WTC11 (cell line): ENCODE measurements around the gene MBNL1. TPM values are rescaled to one million over a fixed set of nuclear protein-coding genes. Genes with fewer than 3 reads are reported as not detected.

Experiments used
- ATAC-seq: fragments of 200-7000 bp; cut with Tn5 transposase; 2 replicates; pipeline ENCODE4 v1.10.0; 2021; ENCODE audit warnings: mild to moderate bottlenecking, moderate library complexity
- CTCF ChIA-PET: fragments of 300-600 bp; sonication (Branson Sonifier 250); formaldehyde crosslinking; loops from one replicate; lab custom pipeline; 2021; ENCODE audit warnings: antibody characterized with exemption; lab: Charles Lee
- POLR2A ChIA-PET: fragments of 350-600 bp; sonication (Branson Sonifier 250); formaldehyde crosslinking; loops from one replicate; lab custom pipeline; 2021; ENCODE audit warnings: antibody characterized with exemption; lab: Charles Lee
- DNase-seq: peaks from one replicate; pipeline ENCODE4 v3.0.0; 2021; ENCODE audit warnings: low spot score
- H3K27ac Mint-ChIP-seq: 2 replicates; pipeline ENCODE4 v1.8.0; 2021; ENCODE audit warnings: mixed read lengths
- H3K27me3 Mint-ChIP-seq: 2 replicates; pipeline ENCODE4 v1.8.0; 2021; ENCODE audit warnings: low read depth, mild to moderate bottlenecking, moderate library complexity, mixed read lengths
- H3K36me3 Mint-ChIP-seq: 2 replicates; pipeline ENCODE4 v1.8.0; 2021; ENCODE audit warnings: mixed read lengths
- H3K4me1 Mint-ChIP-seq: 2 replicates; pipeline ENCODE4 v1.8.0; 2022; ENCODE audit warnings: mixed read lengths
- H3K4me3 Mint-ChIP-seq: 2 replicates; pipeline ENCODE4 v1.8.0; 2021; ENCODE audit warnings: mild to moderate bottlenecking, moderate library complexity, mixed read lengths
- H3K9me3 Mint-ChIP-seq: 2 replicates; pipeline ENCODE4 v1.8.0; 2021; ENCODE audit warnings: mixed read lengths
- GABPB1 ChIP-seq: sonication (generic); formaldehyde crosslinking; IDR thresholded peaks from 2 replicates; pipeline ENCODE4 v1.8.1; 2023; ENCODE audit warnings: mild to moderate bottlenecking, missing genetic modification reagents
- HMGA2 ChIP-seq: fragments of 250-450 bp; sonication (Bioruptor Pico); IDR thresholded peaks from 2 replicates; pipeline ENCODE4 v1.4.0; 2021; ENCODE audit warnings: mild to moderate bottlenecking, moderate library complexity
- JAZF1 ChIP-seq: fragments of 250-450 bp; sonication (Bioruptor Pico); IDR thresholded peaks from 2 replicates; pipeline ENCODE4 v1.9.0; 2021; ENCODE audit warnings: moderate library complexity, mild to moderate bottlenecking, inconsistent platforms
- NR3C1 ChIP-seq: sonication (generic); formaldehyde crosslinking; conservative IDR thresholded peaks from 2 replicates; pipeline ENCODE4 v1.8.1; 2023; ENCODE audit warnings: low read depth, mild to moderate bottlenecking, missing genetic modification reagents
- RELA ChIP-seq: sonication (generic); formaldehyde crosslinking; IDR thresholded peaks from 2 replicates; pipeline ENCODE4 v1.8.1; 2022; ENCODE audit warnings: missing genetic modification reagents, mild to moderate bottlenecking, borderline replicate concordance
- ZNF219 ChIP-seq: sonication (generic); formaldehyde crosslinking; IDR thresholded peaks from 2 replicates; pipeline ENCODE4 v1.8.0; 2023; ENCODE audit warnings: missing genetic modification reagents, mild to moderate bottlenecking, borderline replicate concordance
- ZNF232 ChIP-seq: sonication (generic); formaldehyde crosslinking; IDR thresholded peaks from 2 replicates; pipeline ENCODE4 v1.8.0; 2022; ENCODE audit warnings: mild to moderate bottlenecking, missing genetic modification reagents
- total RNA-seq: library from RNA; stranded (reverse); gene quantifications from 3 replicates; pipeline ENCODE4 v1.2.3, GENCODE V29; 2021
- TF ChIP-seq, protein P1 (sequence below): sonication (generic); formaldehyde crosslinking; IDR thresholded peaks from 2 replicates; pipeline ENCODE4 v1.8.0; 2022; ENCODE audit warnings: mild to moderate bottlenecking, missing genetic modification reagents
- TF ChIP-seq, protein P2 (sequence below): sonication (generic); formaldehyde crosslinking; IDR thresholded peaks from 2 replicates; pipeline ENCODE4 v1.8.1; 2023; ENCODE audit warnings: mild to moderate bottlenecking, missing genetic modification reagents
- TF ChIP-seq, protein P3 (sequence below): fragments of 250-450 bp; sonication (Bioruptor Pico); IDR thresholded peaks from 2 replicates; pipeline ENCODE4 v1.9.0; 2021; ENCODE audit warnings: mild to moderate bottlenecking
- TF ChIP-seq, protein P4 (sequence below): fragments of 250-450 bp; sonication (Bioruptor Pico); IDR thresholded peaks from 2 replicates; pipeline ENCODE4 v1.9.0; 2021; ENCODE audit warnings: mild to moderate bottlenecking, borderline replicate concordance
- TF ChIP-seq, protein P5 (sequence below): fragments of 250-450 bp; sonication (Bioruptor Pico); IDR thresholded peaks from 2 replicates; pipeline ENCODE4 v1.9.0; 2021; ENCODE audit warnings: mild to moderate bottlenecking
- TF ChIP-seq, protein P6 (sequence below): sonication (generic); formaldehyde crosslinking; IDR thresholded peaks from 2 replicates; pipeline ENCODE4 v1.8.0; 2023; ENCODE audit warnings: missing genetic modification reagents
- TF ChIP-seq, protein P7 (sequence below): sonication (generic); formaldehyde crosslinking; IDR thresholded peaks from 2 replicates; pipeline ENCODE4 v1.8.0; 2023; ENCODE audit warnings: mild to moderate bottlenecking, missing genetic modification reagents
- TF ChIP-seq, protein P8 (sequence below): fragments of 250-450 bp; sonication (Bioruptor Pico); conservative IDR thresholded peaks from 2 replicates; pipeline ENCODE4 v1.9.0; 2021; ENCODE audit warnings: mild to moderate bottlenecking

MBNL1 gene
- total RNA-seq, 1 experiment from 2014 or later = 20.4 TPM

DNA sequence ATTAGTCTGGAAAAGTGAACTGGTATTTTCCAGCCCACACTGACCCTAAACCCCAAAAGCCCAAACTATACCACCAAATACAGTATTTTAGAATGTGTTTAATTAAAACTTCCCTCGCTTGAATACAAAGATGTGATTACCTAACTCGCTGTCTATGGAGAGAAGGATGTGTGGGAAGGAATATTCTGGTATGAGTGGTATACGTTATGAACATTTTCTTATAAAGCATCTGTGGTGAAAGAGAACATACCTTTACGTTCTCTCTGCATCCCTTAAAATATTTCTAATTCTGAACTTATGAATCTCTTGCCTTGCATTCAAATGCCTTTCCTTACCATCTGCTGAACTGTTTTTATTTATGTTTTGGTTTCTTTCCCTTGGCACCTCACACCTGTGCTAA is 201.4 kb downstream of the MBNL1 start (continued):
- TF ChIP-seq NR3C1 (CRISPR knock-in tag) = no peak
- TF ChIP-seq, protein P1, sequence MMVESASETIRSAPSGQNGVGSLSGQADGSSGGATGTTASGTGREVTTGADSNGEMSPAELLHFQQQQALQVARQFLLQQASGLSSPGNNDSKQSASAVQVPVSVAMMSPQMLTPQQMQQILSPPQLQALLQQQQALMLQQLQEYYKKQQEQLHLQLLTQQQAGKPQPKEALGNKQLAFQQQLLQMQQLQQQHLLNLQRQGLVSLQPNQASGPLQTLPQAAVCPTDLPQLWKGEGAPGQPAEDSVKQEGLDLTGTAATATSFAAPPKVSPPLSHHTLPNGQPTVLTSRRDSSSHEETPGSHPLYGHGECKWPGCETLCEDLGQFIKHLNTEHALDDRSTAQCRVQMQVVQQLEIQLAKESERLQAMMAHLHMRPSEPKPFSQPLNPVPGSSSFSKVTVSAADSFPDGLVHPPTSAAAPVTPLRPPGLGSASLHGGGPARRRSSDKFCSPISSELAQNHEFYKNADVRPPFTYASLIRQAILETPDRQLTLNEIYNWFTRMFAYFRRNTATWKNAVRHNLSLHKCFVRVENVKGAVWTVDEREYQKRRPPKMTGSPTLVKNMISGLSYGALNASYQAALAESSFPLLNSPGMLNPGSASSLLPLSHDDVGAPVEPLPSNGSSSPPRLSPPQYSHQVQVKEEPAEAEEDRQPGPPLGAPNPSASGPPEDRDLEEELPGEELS (CRISPR knock-in tag) = no peak
- no peak for TF ChIP-seq HMGA2 (CRISPR knock-in tag)

DNA sequence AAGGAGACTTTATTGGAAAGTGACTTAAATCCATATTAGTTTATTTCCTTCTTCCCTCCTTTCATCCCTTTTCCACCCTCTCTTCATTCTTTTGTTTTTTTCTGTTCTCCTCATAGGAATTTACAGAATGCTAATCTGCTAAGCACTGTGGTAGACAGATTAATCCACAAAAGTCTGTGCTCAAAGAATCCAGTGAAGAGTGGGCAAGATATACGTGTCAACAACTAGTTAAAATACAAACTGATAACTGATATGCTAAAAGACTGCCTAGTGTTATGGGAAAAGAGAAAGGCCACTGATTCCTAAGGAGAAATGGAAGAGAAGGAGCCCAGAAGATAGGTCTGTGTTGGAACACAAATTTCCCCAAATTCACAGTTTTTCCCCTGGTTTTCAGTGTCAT is 202.2 kb downstream of the MBNL1 start:
- H3K4me3 Mint-ChIP-seq = no peak overlapping the region
- peaks cover 12% of the 10 kb centered on the region for H3K4me1 Mint-ChIP-seq
- H3K36me3 Mint-ChIP-seq = no peaks in the 10 kb centered on the region
- ChIA-PET POLR2A (no interaction called here), CTCF (no interaction called here)
- TF ChIP-seq, protein P2, sequence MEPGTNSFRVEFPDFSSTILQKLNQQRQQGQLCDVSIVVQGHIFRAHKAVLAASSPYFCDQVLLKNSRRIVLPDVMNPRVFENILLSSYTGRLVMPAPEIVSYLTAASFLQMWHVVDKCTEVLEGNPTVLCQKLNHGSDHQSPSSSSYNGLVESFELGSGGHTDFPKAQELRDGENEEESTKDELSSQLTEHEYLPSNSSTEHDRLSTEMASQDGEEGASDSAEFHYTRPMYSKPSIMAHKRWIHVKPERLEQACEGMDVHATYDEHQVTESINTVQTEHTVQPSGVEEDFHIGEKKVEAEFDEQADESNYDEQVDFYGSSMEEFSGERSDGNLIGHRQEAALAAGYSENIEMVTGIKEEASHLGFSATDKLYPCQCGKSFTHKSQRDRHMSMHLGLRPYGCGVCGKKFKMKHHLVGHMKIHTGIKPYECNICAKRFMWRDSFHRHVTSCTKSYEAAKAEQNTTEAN (CRISPR knock-in tag) = no peak
- TF ChIP-seq, protein P3, sequence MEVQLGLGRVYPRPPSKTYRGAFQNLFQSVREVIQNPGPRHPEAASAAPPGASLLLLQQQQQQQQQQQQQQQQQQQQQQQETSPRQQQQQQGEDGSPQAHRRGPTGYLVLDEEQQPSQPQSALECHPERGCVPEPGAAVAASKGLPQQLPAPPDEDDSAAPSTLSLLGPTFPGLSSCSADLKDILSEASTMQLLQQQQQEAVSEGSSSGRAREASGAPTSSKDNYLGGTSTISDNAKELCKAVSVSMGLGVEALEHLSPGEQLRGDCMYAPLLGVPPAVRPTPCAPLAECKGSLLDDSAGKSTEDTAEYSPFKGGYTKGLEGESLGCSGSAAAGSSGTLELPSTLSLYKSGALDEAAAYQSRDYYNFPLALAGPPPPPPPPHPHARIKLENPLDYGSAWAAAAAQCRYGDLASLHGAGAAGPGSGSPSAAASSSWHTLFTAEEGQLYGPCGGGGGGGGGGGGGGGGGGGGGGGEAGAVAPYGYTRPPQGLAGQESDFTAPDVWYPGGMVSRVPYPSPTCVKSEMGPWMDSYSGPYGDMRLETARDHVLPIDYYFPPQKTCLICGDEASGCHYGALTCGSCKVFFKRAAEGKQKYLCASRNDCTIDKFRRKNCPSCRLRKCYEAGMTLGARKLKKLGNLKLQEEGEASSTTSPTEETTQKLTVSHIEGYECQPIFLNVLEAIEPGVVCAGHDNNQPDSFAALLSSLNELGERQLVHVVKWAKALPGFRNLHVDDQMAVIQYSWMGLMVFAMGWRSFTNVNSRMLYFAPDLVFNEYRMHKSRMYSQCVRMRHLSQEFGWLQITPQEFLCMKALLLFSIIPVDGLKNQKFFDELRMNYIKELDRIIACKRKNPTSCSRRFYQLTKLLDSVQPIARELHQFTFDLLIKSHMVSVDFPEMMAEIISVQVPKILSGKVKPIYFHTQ (CRISPR knock-in tag) = no peak
- TF ChIP-seq, protein P4, sequence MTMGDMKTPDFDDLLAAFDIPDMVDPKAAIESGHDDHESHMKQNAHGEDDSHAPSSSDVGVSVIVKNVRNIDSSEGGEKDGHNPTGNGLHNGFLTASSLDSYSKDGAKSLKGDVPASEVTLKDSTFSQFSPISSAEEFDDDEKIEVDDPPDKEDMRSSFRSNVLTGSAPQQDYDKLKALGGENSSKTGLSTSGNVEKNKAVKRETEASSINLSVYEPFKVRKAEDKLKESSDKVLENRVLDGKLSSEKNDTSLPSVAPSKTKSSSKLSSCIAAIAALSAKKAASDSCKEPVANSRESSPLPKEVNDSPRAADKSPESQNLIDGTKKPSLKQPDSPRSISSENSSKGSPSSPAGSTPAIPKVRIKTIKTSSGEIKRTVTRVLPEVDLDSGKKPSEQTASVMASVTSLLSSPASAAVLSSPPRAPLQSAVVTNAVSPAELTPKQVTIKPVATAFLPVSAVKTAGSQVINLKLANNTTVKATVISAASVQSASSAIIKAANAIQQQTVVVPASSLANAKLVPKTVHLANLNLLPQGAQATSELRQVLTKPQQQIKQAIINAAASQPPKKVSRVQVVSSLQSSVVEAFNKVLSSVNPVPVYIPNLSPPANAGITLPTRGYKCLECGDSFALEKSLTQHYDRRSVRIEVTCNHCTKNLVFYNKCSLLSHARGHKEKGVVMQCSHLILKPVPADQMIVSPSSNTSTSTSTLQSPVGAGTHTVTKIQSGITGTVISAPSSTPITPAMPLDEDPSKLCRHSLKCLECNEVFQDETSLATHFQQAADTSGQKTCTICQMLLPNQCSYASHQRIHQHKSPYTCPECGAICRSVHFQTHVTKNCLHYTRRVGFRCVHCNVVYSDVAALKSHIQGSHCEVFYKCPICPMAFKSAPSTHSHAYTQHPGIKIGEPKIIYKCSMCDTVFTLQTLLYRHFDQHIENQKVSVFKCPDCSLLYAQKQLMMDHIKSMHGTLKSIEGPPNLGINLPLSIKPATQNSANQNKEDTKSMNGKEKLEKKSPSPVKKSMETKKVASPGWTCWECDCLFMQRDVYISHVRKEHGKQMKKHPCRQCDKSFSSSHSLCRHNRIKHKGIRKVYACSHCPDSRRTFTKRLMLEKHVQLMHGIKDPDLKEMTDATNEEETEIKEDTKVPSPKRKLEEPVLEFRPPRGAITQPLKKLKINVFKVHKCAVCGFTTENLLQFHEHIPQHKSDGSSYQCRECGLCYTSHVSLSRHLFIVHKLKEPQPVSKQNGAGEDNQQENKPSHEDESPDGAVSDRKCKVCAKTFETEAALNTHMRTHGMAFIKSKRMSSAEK (CRISPR knock-in tag) = no peak
- TF ChIP-seq ZNF232 (CRISPR knock-in tag) (no peak), RELA (no peak), HMGA2 (CRISPR knock-in tag) (no peak), GABPB1 (CRISPR knock-in tag) (no peak), ZNF219 (CRISPR knock-in tag) (no peak), JAZF1 (CRISPR knock-in tag) (no peak)
- TF ChIP-seq, protein P5, sequence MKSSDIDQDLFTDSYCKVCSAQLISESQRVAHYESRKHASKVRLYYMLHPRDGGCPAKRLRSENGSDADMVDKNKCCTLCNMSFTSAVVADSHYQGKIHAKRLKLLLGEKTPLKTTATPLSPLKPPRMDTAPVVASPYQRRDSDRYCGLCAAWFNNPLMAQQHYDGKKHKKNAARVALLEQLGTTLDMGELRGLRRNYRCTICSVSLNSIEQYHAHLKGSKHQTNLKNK (CRISPR knock-in tag) = no peak
- TF ChIP-seq, protein P6, sequence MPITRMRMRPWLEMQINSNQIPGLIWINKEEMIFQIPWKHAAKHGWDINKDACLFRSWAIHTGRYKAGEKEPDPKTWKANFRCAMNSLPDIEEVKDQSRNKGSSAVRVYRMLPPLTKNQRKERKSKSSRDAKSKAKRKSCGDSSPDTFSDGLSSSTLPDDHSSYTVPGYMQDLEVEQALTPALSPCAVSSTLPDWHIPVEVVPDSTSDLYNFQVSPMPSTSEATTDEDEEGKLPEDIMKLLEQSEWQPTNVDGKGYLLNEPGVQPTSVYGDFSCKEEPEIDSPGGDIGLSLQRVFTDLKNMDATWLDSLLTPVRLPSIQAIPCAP (CRISPR knock-in tag) = no peak
- TF ChIP-seq, protein P7, sequence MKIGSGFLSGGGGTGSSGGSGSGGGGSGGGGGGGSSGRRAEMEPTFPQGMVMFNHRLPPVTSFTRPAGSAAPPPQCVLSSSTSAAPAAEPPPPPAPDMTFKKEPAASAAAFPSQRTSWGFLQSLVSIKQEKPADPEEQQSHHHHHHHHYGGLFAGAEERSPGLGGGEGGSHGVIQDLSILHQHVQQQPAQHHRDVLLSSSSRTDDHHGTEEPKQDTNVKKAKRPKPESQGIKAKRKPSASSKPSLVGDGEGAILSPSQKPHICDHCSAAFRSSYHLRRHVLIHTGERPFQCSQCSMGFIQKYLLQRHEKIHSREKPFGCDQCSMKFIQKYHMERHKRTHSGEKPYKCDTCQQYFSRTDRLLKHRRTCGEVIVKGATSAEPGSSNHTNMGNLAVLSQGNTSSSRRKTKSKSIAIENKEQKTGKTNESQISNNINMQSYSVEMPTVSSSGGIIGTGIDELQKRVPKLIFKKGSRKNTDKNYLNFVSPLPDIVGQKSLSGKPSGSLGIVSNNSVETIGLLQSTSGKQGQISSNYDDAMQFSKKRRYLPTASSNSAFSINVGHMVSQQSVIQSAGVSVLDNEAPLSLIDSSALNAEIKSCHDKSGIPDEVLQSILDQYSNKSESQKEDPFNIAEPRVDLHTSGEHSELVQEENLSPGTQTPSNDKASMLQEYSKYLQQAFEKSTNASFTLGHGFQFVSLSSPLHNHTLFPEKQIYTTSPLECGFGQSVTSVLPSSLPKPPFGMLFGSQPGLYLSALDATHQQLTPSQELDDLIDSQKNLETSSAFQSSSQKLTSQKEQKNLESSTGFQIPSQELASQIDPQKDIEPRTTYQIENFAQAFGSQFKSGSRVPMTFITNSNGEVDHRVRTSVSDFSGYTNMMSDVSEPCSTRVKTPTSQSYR (CRISPR knock-in tag) = no peak
- TF ChIP-seq, protein P8, sequence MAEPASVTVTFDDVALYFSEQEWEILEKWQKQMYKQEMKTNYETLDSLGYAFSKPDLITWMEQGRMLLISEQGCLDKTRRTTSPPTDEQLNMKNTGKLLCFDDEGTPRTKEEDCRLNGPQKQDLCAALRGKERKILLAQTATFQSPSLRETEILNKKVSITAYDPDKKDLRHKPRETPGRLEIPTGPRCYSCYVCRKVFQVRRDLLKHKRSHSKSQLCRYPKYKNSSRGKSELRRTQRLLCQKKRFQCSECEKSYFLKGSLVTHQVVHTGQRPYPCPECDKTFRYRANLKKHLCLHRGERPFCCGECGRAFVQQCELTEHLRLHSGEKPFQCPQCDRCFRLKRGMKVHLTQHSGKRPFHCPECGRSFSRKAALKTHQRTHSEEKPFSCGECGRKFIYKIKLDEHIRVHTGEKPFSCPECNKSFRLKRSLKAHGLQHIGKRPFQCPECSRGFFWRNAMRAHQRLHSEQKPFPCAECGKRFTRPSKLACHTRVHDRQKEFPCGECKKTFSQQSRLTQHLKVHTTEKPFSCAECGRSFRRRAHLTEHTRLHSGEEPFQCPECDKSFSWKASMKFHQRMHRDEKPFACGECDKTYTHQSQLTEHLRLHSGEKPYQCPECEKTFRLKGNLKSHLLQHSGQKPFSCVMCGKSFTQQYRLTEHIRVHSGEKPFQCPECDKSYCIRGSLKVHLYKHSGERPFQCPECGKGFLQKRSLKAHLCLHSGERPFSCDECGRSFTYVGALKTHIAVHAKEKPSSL (CRISPR knock-in tag) = no peak
- no peak for DNase-seq
- no peaks in the 10 kb centered on the region for H3K27me3 Mint-ChIP-seq
- no peaks in the 10 kb centered on the region for H3K9me3 Mint-ChIP-seq
- no peak for ATAC-seq
- H3K27ac Mint-ChIP-seq = no peak overlapping the region
